GM21825 (cell line): ENCODE results near the gene NHSL2.
"Not testable (repeated sequence)": the region's sequence is repeated elsewhere in the genome, so short reads cannot be mapped to it uniquely, and the experiment has no call there.

Experiments used
- ATAC-seq: cut with Tn5 transposase; IDR thresholded peaks from one replicate; pipeline ENCODE4 v1.9.1; 2021; ENCODE audit warnings: mild to moderate bottlenecking, moderate library complexity; ENCODE audit not compliant: unreplicated experiment

NHSL2 gene

GRCh38 chrX:72145181-72145580 lies 234.5 kb downstream of the NHSL2 start:
- no peak for ATAC-seq

DNA sequence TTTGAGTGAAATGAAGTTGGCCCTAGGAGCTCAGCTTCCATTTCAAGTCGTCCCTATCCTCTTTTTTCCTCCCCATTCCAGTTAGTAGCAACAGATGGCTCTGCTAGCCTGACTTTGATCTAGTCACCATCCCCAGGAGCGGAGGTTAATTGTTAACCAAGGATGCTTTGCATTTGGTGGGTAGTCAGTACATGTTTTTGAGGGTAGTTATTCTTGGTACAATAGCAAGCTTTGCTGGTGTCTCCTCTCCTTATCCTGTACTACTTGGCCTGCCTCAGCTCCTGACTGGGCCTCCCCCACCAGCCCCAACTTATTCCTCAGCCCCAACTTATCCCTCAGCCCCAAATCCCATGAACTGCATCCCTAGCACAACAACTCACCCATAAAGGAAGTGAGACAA lies 235.9 kb downstream of the NHSL2 start:
- ATAC-seq, result no peak

GRCh38 chrX:72158773-72159172 lies 248.1 kb downstream of the NHSL2 start:
- ATAC-seq, result no peak

GRCh38 chrX:72159769-72160168 lies 249.1 kb downstream of the NHSL2 start:
- ATAC-seq, result no peak

- ATAC-seq, result no peak
Measured at GRCh38 chrX:72165551-72165950, 254.9 kb downstream of the NHSL2 start.

DNA sequence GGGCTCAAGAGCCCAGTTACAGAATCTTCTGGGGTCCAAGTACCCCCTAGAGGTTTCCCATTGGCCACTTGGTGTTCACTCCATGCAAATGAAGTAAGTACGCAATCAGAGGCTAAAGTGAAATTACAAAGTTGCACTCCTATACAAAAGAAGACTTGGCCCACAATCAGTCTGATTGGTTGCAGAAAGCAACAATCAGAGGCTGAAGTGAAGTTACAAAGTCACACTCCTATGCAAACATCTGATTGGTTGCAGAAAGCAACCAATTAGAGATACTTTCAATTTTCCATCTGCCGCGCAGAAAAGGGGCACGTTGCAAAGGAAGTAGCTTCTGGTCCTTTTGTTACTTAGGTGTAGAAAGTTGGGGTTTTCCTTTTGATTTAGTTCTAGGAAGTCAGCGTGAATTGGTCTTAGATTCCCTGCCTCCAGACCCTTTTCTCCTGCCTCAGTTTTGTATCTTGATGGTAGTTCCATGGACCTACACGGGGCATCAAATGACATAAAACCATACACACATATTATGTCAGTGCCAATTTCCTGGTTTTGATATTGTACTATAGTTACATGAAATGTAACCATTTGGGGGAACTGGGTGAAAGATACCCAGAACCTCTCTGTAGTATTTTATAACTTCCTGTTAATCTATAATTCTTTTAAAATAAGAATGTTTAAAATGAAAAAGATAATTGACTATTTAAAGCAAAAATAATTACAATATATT lies 258.5 kb downstream of the NHSL2 start:
- ATAC-seq, result no peak

- not testable (repeated sequence) for ATAC-seq
Measured at GRCh38 chrX:72176289-72176688, 265.6 kb downstream of the NHSL2 start.

- ATAC-seq, result no peak
Measured at GRCh38 chrX:72176981-72177380, 266.3 kb downstream of the NHSL2 start.

GRCh38 chrX:72180539-72180938 lies 269.9 kb downstream of the NHSL2 start:
- ATAC-seq, result no peak

DNA sequence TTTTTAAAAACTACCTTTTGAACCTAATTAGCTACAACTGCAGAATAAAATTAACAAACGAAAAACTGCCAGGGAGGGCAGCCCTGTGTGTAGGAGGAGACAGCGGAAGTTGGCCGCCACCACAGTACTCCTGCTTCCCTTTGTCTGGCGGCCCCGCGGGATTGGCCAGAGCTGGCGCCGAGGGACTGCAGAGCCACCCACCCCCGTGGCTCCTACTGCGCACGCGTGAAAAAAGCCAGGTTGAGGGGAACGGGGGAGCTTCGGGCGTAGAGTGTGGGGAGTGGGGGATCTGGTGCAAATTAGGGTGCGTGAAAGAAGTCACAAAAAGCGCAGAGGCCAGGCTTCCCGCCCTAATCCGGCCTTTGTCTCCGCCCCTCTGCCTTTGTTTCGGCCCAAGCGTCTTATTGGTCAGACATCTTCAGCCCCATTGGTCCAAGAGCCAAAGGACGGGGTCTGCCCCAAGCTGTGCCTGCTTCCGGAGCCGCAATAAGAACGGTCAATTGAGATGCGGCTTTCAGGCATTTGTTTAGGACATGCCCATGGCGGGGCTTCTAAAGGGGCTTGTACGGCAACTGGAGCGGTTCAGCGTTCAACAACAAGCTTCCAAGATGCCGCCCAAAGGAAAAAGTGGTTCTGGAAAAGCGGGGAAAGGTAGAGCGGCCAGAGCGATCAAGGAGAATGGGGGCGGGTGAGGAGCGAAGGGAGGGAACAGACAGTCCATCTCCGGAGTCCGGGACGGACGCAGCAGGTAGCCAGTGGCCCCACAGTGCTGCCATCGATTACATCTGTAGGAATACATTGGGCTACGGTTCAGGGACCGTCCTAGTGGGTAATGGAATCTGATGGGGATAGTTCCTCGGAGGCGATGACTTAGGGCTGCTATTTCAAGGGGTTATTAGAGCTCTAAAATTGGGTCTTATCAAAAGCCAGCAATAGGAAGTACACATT lies 270.8 kb downstream of the NHSL2 start, which contains the start of gene PIN4:
TSS of gene PIN4 (plus strand) at position 580 of the 948 bp plus-strand sequence. CDS start at position 609, 29 bp downstream.
- peak; percentile 92 for ATAC-seq

GRCh38 chrX:72182924-72183323 lies 272.3 kb downstream of the NHSL2 start:
- ATAC-seq, result no peak

DNA sequence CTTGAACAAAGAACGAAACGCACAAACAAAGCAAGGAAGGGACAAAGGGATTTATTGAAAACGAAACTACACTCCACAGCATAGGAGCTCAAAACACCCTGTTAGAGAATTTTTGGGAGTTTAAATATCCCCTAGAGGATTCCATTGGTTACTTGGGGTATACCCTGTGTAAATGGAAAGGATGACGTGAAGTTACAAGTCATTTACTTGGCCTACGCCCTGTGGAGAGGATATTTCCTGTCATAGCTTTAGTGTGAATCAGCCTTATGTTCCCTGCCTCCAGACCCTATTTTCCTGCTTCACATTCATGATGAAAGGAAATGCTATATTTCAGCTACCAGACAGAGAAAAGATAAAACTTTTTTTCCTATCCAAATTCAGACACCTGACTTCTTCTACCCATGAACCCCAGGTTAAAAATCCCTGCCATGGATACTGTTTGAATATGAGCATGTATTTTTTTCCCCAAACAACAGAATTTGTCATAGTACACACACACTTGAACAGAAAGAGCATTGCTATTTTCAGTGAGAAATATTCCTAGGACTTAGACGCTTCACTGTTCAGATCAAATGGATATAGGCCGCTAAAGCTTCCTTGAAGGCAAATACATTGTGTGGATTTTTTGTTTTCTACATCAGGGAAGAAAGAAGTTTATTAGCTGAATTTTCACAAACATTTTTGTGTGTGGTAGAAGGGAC lies 291.3 kb downstream of the NHSL2 start:
- ATAC-seq, result no peak
